Fibroblast of peridontal ligament (primary cell): Measurements from ENCODE around the gene PPP1R13B.
A peak's percentile ranks its signal among the peaks of the same experiment; 100 is the strongest.

ENCODE experiments used
- DNase-seq: peaks from one replicate; pipeline ENCODE4 v3.0.0-alpha.2; 2010; ENCODE audit errors: extremely low read depth

PPP1R13B gene

DNA sequence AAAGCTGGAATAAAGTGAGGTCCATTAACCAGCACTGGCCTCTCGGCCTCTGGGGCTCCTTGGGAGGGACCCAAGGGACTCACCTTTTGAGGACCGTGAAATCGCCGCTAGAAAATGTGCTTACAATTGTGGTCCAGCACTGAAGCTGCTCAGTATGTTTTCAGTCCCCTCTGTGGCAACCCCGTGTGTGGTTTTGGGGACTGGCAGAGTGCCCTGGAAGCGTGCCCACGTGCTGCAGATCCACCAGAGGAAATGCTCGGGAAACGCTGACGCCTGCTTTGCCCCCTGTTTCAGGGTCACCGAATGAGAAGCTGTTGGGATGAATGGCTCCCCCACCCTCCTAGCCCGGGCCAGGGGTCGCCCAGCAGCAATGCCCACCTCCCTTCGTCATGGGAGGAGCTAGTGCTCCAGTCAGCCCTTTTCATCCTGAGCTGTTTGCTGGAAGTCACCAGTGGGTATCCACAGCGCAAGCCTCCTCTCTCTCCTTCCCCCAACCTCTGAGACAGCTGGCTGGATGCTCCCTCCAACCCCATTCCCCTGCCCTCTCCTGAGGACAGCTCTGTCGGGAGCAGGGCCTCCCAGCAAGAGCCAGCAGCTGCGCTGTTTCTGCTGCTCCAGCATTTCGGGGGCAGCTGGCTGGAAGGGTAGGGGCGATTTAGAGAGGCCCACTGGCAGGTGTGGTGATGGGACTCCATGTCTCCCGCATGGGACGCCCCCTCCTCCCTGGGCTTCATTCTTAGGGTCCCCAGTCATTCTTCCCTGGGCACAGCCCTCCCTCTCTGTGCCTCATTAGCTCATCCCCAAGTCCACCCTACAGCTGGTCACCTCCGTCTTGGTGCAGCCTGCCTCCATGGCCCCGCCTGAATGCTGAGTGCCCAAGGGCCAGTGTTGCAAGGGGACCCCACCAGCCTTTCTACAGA is 33.2 kb upstream of the PPP1R13B start:
- peak; percentile 68 for DNase-seq

- no peak for DNase-seq
Measured at GRCh38 chr14:103879570-103880347, 32.4 kb upstream of the PPP1R13B start.

- DNase-seq: no peak
Measured at GRCh38 chr14:103879118-103879569, 31.8 kb upstream of the PPP1R13B start.

- no peak for DNase-seq
Measured at GRCh38 chr14:103878180-103878579, 30.8 kb upstream of the PPP1R13B start.

DNA sequence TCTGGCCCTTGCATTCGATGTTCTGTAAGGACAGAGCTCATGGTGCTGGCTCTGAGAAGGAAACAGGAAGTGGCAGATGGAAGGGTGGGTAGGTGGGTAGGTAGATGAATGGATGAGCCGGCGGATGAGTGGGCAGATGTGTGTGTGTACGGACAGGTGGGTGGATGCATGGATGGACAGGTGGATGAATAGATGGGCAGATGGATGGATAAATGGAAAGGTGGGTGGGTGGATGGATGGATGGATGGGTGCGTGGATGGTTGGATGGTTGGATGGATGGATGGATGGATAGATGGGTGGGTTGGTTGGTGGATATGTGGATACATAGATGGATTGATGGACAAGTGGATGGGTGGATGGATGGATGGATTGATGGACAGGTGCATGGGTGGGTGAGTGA is 27.6 kb upstream of the PPP1R13B start:
- no peak for DNase-seq

DNA sequence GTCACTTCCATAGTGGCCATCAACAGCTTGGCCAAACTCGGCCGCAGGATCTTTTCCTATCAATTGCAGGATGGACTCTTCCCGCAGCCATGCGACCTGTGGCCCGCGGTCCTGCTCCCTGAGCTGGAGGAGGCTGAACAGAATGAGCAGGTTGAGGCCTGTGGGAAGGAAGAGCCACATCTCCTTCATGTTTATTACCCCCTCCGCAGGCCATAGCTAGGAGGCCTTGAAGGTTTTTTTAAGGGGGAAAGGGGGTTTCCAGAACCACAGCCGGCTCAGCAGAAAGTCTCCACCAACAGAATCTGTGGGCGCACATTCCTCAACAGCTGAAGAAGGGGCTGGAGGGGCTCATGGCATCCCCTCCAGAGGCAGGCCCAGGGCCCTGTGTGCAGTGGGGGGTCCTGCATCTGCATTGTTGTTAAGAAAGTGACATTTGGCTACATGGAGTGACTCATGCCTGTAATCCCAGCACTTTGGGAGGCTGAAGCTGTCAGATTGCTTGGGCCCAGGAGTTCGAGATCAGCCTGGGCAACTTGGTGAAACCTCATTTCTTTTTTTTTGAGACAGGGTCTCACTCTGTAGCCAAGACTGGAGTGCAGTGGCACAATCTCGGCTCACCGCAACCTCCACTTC is 25.2 kb upstream of the PPP1R13B start:
- no peak for DNase-seq

GRCh38 chr14:103871596-103872480 is 24.5 kb upstream of the PPP1R13B start:
- DNase-seq: no peak

GRCh38 chr14:103870891-103871595 is 23.7 kb upstream of the PPP1R13B start:
- no peak for DNase-seq

- no peak for DNase-seq
Measured at GRCh38 chr14:103870144-103870876, 22.9 kb upstream of the PPP1R13B start.

- no peak for DNase-seq
Measured at GRCh38 chr14:103869406-103870143, 22.2 kb upstream of the PPP1R13B start.

DNA sequence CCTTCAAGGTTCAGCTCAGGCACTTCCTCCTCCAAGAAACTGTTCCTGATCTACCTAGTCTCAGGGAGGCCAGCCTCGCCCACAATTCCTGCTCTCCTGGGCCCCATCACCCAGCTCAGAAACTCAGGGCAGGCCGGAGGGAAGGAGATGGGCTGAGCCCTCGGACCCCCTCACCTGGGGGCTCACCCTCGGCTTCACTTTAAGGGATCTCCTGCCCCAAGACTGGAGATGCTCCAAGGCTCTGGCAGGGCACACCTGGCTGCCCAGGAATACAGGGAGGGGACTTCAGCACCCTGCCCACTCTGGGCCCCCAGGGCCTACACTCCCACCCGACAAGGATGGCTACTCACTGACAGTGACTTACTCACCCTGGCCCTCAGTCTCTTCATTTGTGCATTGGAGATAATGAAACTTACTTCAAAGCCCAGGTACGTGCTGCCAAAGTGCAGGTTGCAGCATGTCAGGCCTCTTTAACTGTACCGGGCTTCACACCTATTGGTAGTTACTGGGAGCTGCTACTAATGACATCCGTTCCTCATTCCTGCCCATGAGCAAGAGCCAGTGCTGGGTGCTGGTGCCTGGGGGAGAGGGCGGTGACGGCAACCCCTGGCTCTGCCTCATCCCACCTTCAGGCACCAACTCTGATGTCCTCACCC is 21.0 kb upstream of the PPP1R13B start:
- DNase-seq: no peak

DNA sequence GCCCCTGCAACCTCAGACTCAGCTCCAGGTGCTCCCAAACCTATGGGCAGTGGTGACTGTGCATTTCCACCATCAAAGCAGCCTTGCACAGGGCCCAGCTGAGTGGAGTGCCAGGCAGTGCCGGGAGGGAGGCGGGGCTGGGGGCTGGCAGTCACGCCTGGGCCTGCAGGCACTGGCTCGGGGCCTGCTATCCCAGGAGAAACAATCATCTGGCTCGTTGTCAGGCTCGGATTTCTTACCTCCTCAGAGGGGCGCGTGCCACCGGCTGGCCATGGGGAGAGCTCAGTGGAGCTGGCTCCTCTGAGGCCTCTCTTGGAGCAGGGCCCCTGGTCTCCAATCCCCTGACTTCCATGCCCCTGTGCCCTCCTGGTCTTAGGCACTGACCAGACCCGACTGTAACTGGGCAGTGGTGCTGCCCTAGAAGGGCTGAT is 20.2 kb upstream of the PPP1R13B start:
- DNase-seq: no peak

- DNase-seq: no peak
Measured at GRCh38 chr14:103867020-103867419, 19.6 kb upstream of the PPP1R13B start.

DNA sequence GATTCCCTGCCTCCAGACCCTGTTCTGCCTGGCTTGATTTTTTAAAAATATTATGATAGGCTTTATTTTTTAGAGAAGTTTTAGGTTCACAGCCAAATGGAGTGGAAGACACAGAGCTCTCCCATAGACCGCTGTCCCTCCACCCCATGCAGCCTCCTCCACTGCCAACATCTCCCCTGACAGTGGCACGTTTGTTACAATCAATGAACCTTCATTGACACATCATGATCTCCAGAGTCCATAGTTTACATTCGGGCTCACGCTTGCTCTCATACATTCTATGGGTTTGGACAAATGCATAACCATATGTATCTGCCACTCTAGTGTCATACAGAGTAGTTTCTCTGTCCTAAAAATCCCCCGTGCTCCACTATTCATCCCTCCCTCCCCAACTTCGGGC is 15.9 kb upstream of the PPP1R13B start:
- no peak for DNase-seq

- no peak for DNase-seq
Measured at GRCh38 chr14:103862393-103862782, 15.0 kb upstream of the PPP1R13B start.

GRCh38 chr14:103861413-103862392 is 14.3 kb upstream of the PPP1R13B start:
- no peak for DNase-seq

DNA sequence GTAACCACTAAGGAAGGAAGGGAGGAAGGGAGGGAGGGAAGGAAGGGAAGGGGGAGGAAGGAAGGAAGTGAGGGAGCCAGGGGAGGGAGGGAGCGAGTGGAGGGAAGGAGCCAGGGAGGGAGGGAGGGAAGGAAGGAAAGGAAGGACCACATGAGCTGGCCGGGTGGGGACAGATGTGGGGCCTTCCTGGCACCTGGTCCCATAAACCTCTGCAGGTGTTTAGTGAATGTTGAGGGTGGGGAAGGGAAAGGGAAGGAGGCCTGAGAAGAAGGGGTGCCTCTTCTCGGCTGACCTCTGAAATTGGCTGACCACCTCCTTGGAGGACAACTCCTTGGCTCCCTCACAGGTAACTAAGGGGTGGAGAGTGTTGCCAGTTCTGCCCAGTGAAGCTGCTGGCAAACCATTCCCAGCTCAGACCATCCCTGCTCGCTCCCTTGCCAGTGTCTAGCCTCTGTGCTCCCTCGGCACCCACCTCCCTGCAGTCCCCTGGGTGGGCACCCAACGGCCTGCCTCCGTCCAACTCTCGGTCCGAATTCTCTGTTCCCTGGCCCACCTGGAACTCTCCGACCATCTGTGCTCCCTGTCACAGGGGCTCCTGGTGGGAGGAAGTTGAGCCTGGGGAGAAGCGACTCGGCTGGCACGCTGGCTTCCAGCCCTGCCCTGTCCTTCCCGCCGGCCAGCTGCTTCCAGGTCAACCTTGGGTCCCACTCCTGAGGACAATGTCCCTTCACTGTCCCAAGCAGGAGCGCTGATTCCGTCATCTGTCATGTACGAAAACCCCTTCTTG is 12.2 kb upstream of the PPP1R13B start:
- DNase-seq: no peak
